Measurements from ENCODE around the gene SKA1.
A peak's percentile ranks its signal among the peaks of the same experiment; 100 is the strongest.

Gene SKA1

GRCh38 chr18:50358844-50359243 lies 16.0 kb upstream of the SKA1 start:
- H3K27me3 ChIP-seq (replicated peaks; ENCODE audit: control insufficient read depth, insufficient read depth, low read length), result peaks cover 19% of the 10 kb centered on the region
- H3K4me3 ChIP-seq (ENCODE audit: low read length), result no peak overlapping the region
- H3K36me3 ChIP-seq (ENCODE audit: control insufficient read depth, insufficient read depth, low read length, severe bottlenecking), result no peaks in the 10 kb centered on the region
- H3K9ac ChIP-seq (ENCODE audit: low read length), result no peak overlapping the region
- DNase-seq (ENCODE audit: low read depth), result no peak
- peaks cover 9% of the 10 kb centered on the region for H3K4me1 ChIP-seq (ENCODE audit: control insufficient read depth, insufficient read depth, low read length)
- H3K9me3 ChIP-seq (ENCODE audit: control insufficient read depth, low read length), result no peaks in the 10 kb centered on the region

GRCh38 chr18:50359806-50360205 lies 15.0 kb upstream of the SKA1 start:
- peaks cover 9% of the 10 kb centered on the region for H3K4me1 ChIP-seq (ENCODE audit: control insufficient read depth, insufficient read depth, low read length)
- H3K36me3 ChIP-seq (ENCODE audit: control insufficient read depth, insufficient read depth, low read length, severe bottlenecking), result no peaks in the 10 kb centered on the region
- no peak overlapping the region for H3K4me3 ChIP-seq (ENCODE audit: low read length)
- DNase-seq (ENCODE audit: low read depth), result no peak
- H3K9me3 ChIP-seq (ENCODE audit: control insufficient read depth, low read length), result no peaks in the 10 kb centered on the region
- no peak overlapping the region for H3K9ac ChIP-seq (ENCODE audit: low read length)
- peaks cover 15% of the 10 kb centered on the region for H3K27me3 ChIP-seq (replicated peaks; ENCODE audit: control insufficient read depth, insufficient read depth, low read length)

GRCh38 chr18:50360611-50361010 lies 14.2 kb upstream of the SKA1 start:
- no peak overlapping the region for H3K9ac ChIP-seq (ENCODE audit: low read length)
- H3K27me3 ChIP-seq (replicated peaks; ENCODE audit: control insufficient read depth, insufficient read depth, low read length), result peaks cover 15% of the 10 kb centered on the region
- no peak overlapping the region for H3K4me3 ChIP-seq (ENCODE audit: low read length)
- H3K4me1 ChIP-seq (ENCODE audit: control insufficient read depth, insufficient read depth, low read length), result peaks cover 9% of the 10 kb centered on the region
- no peaks in the 10 kb centered on the region for H3K9me3 ChIP-seq (ENCODE audit: control insufficient read depth, low read length)
- no peak for DNase-seq (ENCODE audit: low read depth)
- no peaks in the 10 kb centered on the region for H3K36me3 ChIP-seq (ENCODE audit: control insufficient read depth, insufficient read depth, low read length, severe bottlenecking)

- H3K4me3 ChIP-seq (ENCODE audit: low read length), result peak overlapping the region; percentile 10
- H3K4me1 ChIP-seq (ENCODE audit: control insufficient read depth, insufficient read depth, low read length), result peaks cover 5% of the 10 kb centered on the region
- no peak for DNase-seq (ENCODE audit: low read depth)
- peaks cover 14% of the 10 kb centered on the region for H3K9me3 ChIP-seq (ENCODE audit: control insufficient read depth, low read length)
- H3K36me3 ChIP-seq (ENCODE audit: control insufficient read depth, insufficient read depth, low read length, severe bottlenecking), result no peaks in the 10 kb centered on the region
- no peak overlapping the region for H3K9ac ChIP-seq (ENCODE audit: low read length)
- no peaks in the 10 kb centered on the region for H3K27me3 ChIP-seq (replicated peaks; ENCODE audit: control insufficient read depth, insufficient read depth, low read length)
Observed at GRCh38 chr18:50369672-50370071, 5.2 kb upstream of the SKA1 start.

- DNase-seq (ENCODE audit: low read depth), result no peak
- H3K27me3 ChIP-seq (replicated peaks; ENCODE audit: control insufficient read depth, insufficient read depth, low read length), result no peaks in the 10 kb centered on the region
- peaks cover 11% of the 10 kb centered on the region for H3K4me1 ChIP-seq (ENCODE audit: control insufficient read depth, insufficient read depth, low read length)
- H3K9ac ChIP-seq (ENCODE audit: low read length), result no peak overlapping the region
- H3K36me3 ChIP-seq (ENCODE audit: control insufficient read depth, insufficient read depth, low read length, severe bottlenecking), result no peaks in the 10 kb centered on the region
- no peak overlapping the region for H3K4me3 ChIP-seq (ENCODE audit: low read length)
- H3K9me3 ChIP-seq (ENCODE audit: control insufficient read depth, low read length), result peaks cover 14% of the 10 kb centered on the region
Observed at GRCh38 chr18:50372743-50373142, 2.1 kb upstream of the SKA1 start.

GRCh38 chr18:50373561-50374219 lies 1.2 kb upstream of the SKA1 start:
- Histone ChIP-seq H3K4me3 (ENCODE audit: low read length) (no peak overlapping the region), H3K36me3 (ENCODE audit: control insufficient read depth, insufficient read depth, low read length, severe bottlenecking) (no peaks in the 10 kb centered on the region), H3K9ac (ENCODE audit: low read length) (no peak overlapping the region), H3K9me3 (ENCODE audit: control insufficient read depth, low read length) (peaks cover 14% of the 10 kb centered on the region), H3K27me3 (replicated peaks; ENCODE audit: control insufficient read depth, insufficient read depth, low read length) (no peaks in the 10 kb centered on the region), H3K4me1 (ENCODE audit: control insufficient read depth, insufficient read depth, low read length) (peaks cover 11% of the 10 kb centered on the region)
- DNase-seq (ENCODE audit: low read depth), result no peak

- peak overlapping the region; percentile 84 for H3K9ac ChIP-seq (ENCODE audit: low read length)
- peak overlapping the region; percentile 89 for H3K4me3 ChIP-seq (ENCODE audit: low read length)
- peaks cover 12% of the 10 kb centered on the region for H3K9me3 ChIP-seq (ENCODE audit: control insufficient read depth, low read length)
- no peak for DNase-seq (ENCODE audit: low read depth)
- H3K36me3 ChIP-seq (ENCODE audit: control insufficient read depth, insufficient read depth, low read length, severe bottlenecking), result no peaks in the 10 kb centered on the region
- no peaks in the 10 kb centered on the region for H3K27me3 ChIP-seq (replicated peaks; ENCODE audit: control insufficient read depth, insufficient read depth, low read length)
- H3K4me1 ChIP-seq (ENCODE audit: control insufficient read depth, insufficient read depth, low read length), result peaks cover 11% of the 10 kb centered on the region
Observed at GRCh38 chr18:50374220-50374752, 560 bp upstream of the SKA1 start.

GRCh38 chr18:50377061-50377798 lies 2.4 kb downstream of the SKA1 start:
- no peaks in the 10 kb centered on the region for H3K27me3 ChIP-seq (replicated peaks; ENCODE audit: control insufficient read depth, insufficient read depth, low read length)
- H3K4me1 ChIP-seq (ENCODE audit: control insufficient read depth, insufficient read depth, low read length), result peaks cover 11% of the 10 kb centered on the region
- no peaks in the 10 kb centered on the region for H3K9me3 ChIP-seq (ENCODE audit: control insufficient read depth, low read length)
- no peak overlapping the region for H3K9ac ChIP-seq (ENCODE audit: low read length)
- H3K4me3 ChIP-seq (ENCODE audit: low read length), result no peak overlapping the region
- no peaks in the 10 kb centered on the region for H3K36me3 ChIP-seq (ENCODE audit: control insufficient read depth, insufficient read depth, low read length, severe bottlenecking)
- DNase-seq (ENCODE audit: low read depth), result no peak

GRCh38 chr18:50388988-50389387 lies 14.1 kb downstream of the SKA1 start:
- no peak overlapping the region for H3K9ac ChIP-seq (ENCODE audit: low read length)
- H3K27me3 ChIP-seq (replicated peaks; ENCODE audit: control insufficient read depth, insufficient read depth, low read length), result no peaks in the 10 kb centered on the region
- H3K4me3 ChIP-seq (ENCODE audit: low read length), result no peak overlapping the region
- H3K36me3 ChIP-seq (ENCODE audit: control insufficient read depth, insufficient read depth, low read length, severe bottlenecking), result no peaks in the 10 kb centered on the region
- no peaks in the 10 kb centered on the region for H3K9me3 ChIP-seq (ENCODE audit: control insufficient read depth, low read length)
- no peak for DNase-seq (ENCODE audit: low read depth)
- no peaks in the 10 kb centered on the region for H3K4me1 ChIP-seq (ENCODE audit: control insufficient read depth, insufficient read depth, low read length)

GRCh38 chr18:50393802-50394201 lies 19.0 kb downstream of the SKA1 start:
- H3K27me3 ChIP-seq (replicated peaks; ENCODE audit: control insufficient read depth, insufficient read depth, low read length), result peaks cover 6% of the 10 kb centered on the region
- no peaks in the 10 kb centered on the region for H3K9me3 ChIP-seq (ENCODE audit: control insufficient read depth, low read length)
- no peaks in the 10 kb centered on the region for H3K36me3 ChIP-seq (ENCODE audit: control insufficient read depth, insufficient read depth, low read length, severe bottlenecking)
- H3K4me3 ChIP-seq (ENCODE audit: low read length), result no peak overlapping the region
- no peaks in the 10 kb centered on the region for H3K4me1 ChIP-seq (ENCODE audit: control insufficient read depth, insufficient read depth, low read length)
- DNase-seq (ENCODE audit: low read depth), result no peak
- no peak overlapping the region for H3K9ac ChIP-seq (ENCODE audit: low read length)

- DNase-seq (ENCODE audit: low read depth), result no peak
- H3K9me3 ChIP-seq (ENCODE audit: control insufficient read depth, low read length), result no peaks in the 10 kb centered on the region
- H3K36me3 ChIP-seq (ENCODE audit: control insufficient read depth, insufficient read depth, low read length, severe bottlenecking), result no peaks in the 10 kb centered on the region
- H3K9ac ChIP-seq (ENCODE audit: low read length), result no peak overlapping the region
- H3K4me1 ChIP-seq (ENCODE audit: control insufficient read depth, insufficient read depth, low read length), result no peaks in the 10 kb centered on the region
- peaks cover 10% of the 10 kb centered on the region for H3K27me3 ChIP-seq (replicated peaks; ENCODE audit: control insufficient read depth, insufficient read depth, low read length)
- no peak overlapping the region for H3K4me3 ChIP-seq (ENCODE audit: low read length)
Observed at GRCh38 chr18:50395093-50395492, 20.2 kb downstream of the SKA1 start.
